Ishikawa (cell line): ENCODE results near the gene NTMT1.

Experiments used
- CEBPB ChIP-seq: IDR thresholded peaks from 2 replicates; pipeline ENCODE4 v1.6.1; 2012
- CREB1 ChIP-seq: IDR thresholded peaks from 2 replicates; pipeline ENCODE4 v1.6.1; 2012; ENCODE audit warnings: low read depth
- EGR1 ChIP-seq: IDR thresholded peaks from 2 replicates; pipeline ENCODE4 v1.6.1; 2012
- EP300 ChIP-seq: IDR thresholded peaks from 2 replicates; pipeline ENCODE4 v1.6.1; 2012; ENCODE audit warnings: borderline replicate concordance
- FOXM1 ChIP-seq: IDR thresholded peaks from 2 replicates; pipeline ENCODE4 v1.6.1; 2012; ENCODE audit warnings: low read depth, borderline replicate concordance
- RAD21 ChIP-seq: IDR thresholded peaks from 2 replicates; pipeline ENCODE4 v1.6.1; 2012; ENCODE audit warnings: low read depth
- TAF1 ChIP-seq: IDR thresholded peaks from 2 replicates; pipeline ENCODE4 v1.6.1; 2012; ENCODE audit warnings: low read depth, mild to moderate bottlenecking
- TCF12 ChIP-seq: IDR thresholded peaks from 2 replicates; pipeline ENCODE4 v1.6.1; 2012; ENCODE audit warnings: low read depth
- TEAD4 ChIP-seq: IDR thresholded peaks from 2 replicates; pipeline ENCODE4 v1.6.1; 2012
- USF1 ChIP-seq: IDR thresholded peaks from 2 replicates; pipeline ENCODE4 v1.6.1; 2012
- YY1 ChIP-seq: IDR thresholded peaks from 2 replicates; pipeline ENCODE4 v1.6.1; 2012; ENCODE audit warnings: low read depth
- TF ChIP-seq, protein P1 (sequence below): IDR thresholded peaks from 2 replicates; pipeline ENCODE4 v1.6.1; 2012
- TF ChIP-seq, protein P2 (sequence below): IDR thresholded peaks from 2 replicates; pipeline ENCODE4 v1.6.1; 2012; ENCODE audit warnings: low read depth, mild to moderate bottlenecking

- TF ChIP-seq EP300 (no peak), USF1 (no peak), FOXM1 (no peak), RAD21 (no peak), TEAD4 (no peak), TAF1 (no peak), EGR1 (no peak), YY1 (no peak), CEBPB (no peak), TCF12 (no peak), CREB1 (no peak)
- TF ChIP-seq, protein P1, sequence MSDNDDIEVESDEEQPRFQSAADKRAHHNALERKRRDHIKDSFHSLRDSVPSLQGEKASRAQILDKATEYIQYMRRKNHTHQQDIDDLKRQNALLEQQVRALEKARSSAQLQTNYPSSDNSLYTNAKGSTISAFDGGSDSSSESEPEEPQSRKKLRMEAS, result no peak
- TF ChIP-seq, protein P2, sequence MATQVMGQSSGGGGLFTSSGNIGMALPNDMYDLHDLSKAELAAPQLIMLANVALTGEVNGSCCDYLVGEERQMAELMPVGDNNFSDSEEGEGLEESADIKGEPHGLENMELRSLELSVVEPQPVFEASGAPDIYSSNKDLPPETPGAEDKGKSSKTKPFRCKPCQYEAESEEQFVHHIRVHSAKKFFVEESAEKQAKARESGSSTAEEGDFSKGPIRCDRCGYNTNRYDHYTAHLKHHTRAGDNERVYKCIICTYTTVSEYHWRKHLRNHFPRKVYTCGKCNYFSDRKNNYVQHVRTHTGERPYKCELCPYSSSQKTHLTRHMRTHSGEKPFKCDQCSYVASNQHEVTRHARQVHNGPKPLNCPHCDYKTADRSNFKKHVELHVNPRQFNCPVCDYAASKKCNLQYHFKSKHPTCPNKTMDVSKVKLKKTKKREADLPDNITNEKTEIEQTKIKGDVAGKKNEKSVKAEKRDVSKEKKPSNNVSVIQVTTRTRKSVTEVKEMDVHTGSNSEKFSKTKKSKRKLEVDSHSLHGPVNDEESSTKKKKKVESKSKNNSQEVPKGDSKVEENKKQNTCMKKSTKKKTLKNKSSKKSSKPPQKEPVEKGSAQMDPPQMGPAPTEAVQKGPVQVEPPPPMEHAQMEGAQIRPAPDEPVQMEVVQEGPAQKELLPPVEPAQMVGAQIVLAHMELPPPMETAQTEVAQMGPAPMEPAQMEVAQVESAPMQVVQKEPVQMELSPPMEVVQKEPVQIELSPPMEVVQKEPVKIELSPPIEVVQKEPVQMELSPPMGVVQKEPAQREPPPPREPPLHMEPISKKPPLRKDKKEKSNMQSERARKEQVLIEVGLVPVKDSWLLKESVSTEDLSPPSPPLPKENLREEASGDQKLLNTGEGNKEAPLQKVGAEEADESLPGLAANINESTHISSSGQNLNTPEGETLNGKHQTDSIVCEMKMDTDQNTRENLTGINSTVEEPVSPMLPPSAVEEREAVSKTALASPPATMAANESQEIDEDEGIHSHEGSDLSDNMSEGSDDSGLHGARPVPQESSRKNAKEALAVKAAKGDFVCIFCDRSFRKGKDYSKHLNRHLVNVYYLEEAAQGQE, result no peak
Observed at GRCh38 chr9:129643706-129644105, 17.7 kb downstream of the NTMT1 start.
